ENCODE measurements around the gene CFB.

The CFB gene

DNA sequence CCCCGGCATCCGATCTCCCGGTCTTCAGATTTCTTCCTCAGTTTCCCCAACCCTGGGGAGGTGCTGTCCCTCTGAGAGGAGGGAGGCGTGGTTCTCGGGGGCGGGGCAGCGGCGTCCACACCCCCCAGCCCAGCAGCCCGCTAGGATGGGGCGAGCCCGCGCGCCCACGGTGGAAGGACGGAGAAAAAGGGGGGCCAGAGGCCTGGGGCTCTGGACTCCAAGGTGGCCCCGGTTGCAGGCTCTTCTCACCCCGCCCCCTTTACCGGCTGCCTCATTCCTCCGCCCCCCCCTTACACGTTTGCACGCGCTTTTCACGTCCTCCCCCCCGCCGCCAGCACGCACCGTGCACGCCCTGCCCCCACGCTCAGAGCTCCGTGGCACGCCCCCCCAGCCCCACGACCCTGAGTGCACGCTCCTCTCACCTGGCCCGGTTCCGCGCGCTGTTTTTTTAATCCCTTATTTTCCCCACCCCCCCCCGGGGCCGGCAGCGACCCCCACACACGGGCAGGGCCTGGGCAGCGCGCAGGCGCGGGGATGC is 44.4 kb upstream of the CFB start:
- TF ChIP-seq FOXP2 (optimal IDR thresholded peaks at IDR 0.05; ENCODE audit: borderline replicate concordance, extremely low read depth, extremely low read length, insufficient read depth) (no peak), SIN3A (IDR thresholded peaks at IDR 0.05; ENCODE audit: borderline replicate concordance, insufficient read depth, low read length) (peak; percentile 44; the same call in 1 of the 2 replicates)

DNA sequence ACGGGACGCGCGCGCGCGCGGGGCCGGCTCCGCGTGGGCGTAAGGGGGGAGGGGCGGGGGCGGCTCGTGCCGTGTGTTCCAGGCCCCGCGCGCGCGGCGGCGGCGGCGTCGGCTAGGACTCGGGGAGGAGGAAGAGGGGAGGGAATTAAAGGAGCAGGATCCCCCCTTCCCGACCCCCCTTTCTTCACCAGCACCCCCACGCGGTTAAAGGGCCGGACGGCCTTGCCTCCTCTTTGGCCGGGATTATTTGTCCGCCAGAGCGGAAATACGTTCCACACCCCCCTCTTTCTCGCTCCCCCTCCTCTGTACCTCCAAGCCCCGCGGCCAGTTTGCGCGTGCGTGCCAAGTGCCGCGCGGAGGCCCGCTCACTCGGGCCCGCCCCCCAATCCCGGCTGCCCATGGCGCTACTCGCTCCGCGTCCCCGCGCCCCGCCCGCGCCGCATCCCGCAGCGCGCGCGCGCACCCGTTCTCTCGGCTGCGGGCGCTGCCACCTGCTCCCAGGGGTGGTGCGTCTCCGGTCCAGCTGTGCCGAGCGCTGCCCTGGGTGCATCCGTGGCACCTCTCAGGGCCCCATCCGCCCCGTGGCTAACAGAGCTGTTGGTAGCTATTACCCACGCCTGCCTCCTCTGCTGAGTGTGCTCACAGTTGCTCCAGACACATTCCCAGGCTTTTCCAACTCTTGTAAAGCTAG is 43.8 kb upstream of the CFB start, which contains the start of gene ZBTB12:
TSS of gene ZBTB12 (minus strand) at position 134 of the 691 bp plus-strand sequence. CDS start 781 bp downstream, outside the sequence.
- TF ChIP-seq FOXP2 (optimal IDR thresholded peaks at IDR 0.05; ENCODE audit: borderline replicate concordance, extremely low read depth, extremely low read length, insufficient read depth) (peak; percentile 71), SIN3A (IDR thresholded peaks at IDR 0.05; ENCODE audit: borderline replicate concordance, insufficient read depth, low read length) (peak; percentile 34; the same call in 1 of the 2 replicates), POLR2AphosphoS5 (IDR thresholded peaks at IDR 0.05; ENCODE audit: low read depth, low read length) (peak; percentile 53; the same call in 1 of the 2 replicates), TAF1 (IDR thresholded peaks at IDR 0.05; ENCODE audit: borderline replicate concordance, insufficient read depth, low read length) (0 out of 2 replicates have a peak, but pooled peaks have one; percentile 49)
- TF ChIP-seq, protein P1, sequence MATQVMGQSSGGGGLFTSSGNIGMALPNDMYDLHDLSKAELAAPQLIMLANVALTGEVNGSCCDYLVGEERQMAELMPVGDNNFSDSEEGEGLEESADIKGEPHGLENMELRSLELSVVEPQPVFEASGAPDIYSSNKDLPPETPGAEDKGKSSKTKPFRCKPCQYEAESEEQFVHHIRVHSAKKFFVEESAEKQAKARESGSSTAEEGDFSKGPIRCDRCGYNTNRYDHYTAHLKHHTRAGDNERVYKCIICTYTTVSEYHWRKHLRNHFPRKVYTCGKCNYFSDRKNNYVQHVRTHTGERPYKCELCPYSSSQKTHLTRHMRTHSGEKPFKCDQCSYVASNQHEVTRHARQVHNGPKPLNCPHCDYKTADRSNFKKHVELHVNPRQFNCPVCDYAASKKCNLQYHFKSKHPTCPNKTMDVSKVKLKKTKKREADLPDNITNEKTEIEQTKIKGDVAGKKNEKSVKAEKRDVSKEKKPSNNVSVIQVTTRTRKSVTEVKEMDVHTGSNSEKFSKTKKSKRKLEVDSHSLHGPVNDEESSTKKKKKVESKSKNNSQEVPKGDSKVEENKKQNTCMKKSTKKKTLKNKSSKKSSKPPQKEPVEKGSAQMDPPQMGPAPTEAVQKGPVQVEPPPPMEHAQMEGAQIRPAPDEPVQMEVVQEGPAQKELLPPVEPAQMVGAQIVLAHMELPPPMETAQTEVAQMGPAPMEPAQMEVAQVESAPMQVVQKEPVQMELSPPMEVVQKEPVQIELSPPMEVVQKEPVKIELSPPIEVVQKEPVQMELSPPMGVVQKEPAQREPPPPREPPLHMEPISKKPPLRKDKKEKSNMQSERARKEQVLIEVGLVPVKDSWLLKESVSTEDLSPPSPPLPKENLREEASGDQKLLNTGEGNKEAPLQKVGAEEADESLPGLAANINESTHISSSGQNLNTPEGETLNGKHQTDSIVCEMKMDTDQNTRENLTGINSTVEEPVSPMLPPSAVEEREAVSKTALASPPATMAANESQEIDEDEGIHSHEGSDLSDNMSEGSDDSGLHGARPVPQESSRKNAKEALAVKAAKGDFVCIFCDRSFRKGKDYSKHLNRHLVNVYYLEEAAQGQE (IDR thresholded peaks at IDR 0.05; ENCODE audit: insufficient read depth in 1 of 2, low read depth in 2 of 2, low read length in 2 of 2), result 0 out of 4 replicates have a peak, but pooled peaks have one; percentile 3 to 32

DNA sequence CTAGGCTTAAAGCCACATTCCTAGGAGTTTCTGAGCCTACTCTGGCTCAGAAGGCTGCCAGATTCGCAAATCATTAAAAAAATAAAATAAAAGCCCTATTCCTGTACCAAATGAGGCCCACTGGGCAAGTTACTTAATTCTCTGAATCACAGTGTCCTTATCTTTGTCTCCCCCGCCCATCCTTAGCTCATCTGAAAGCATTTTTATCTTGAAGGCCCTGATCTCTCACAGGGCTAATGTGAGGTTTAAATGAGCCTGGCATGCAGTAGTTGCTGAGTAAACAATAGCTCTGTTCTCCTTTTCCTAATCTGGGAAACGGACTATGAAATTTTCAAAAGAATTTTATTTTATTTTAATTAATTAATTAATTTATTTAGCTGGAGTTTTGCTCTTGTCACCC is 41.9 kb upstream of the CFB start:
- TF ChIP-seq, protein P1 (IDR thresholded peaks at IDR 0.05; ENCODE audit: insufficient read depth in 1 of 2, low read depth in 2 of 2, low read length in 2 of 2), result no peak
- TF ChIP-seq SIN3A (IDR thresholded peaks at IDR 0.05; ENCODE audit: borderline replicate concordance, insufficient read depth, low read length) (no peak), TAF1 (IDR thresholded peaks at IDR 0.05; ENCODE audit: borderline replicate concordance, insufficient read depth, low read length) (no peak), FOXP2 (optimal IDR thresholded peaks at IDR 0.05; ENCODE audit: borderline replicate concordance, extremely low read depth, extremely low read length, insufficient read depth) (no peak), POLR2AphosphoS5 (IDR thresholded peaks at IDR 0.05; ENCODE audit: low read depth, low read length) (no peak)

DNA sequence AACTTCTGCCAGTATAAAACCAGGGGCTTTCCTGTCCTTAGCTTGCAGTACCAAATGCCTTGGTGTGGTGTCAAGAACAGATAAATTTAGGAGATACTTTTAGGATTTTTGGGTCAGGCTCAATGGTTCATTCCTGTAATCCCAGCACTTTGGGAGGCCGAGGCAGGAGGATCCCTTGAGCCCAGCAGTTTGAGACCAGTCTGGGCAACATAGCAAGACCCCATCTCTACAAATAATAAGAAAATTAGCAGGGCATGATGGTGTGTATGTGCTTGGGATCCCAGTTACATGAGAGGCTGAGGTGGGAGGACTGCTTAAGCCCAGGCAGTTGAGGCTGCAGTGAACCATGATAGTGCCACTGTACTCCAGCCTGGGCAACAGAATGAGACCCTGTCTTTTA is 40.9 kb upstream of the CFB start:
- TF ChIP-seq, protein P1 (IDR thresholded peaks at IDR 0.05; ENCODE audit: insufficient read depth in 1 of 2, low read depth in 2 of 2, low read length in 2 of 2), result no peak

DNA sequence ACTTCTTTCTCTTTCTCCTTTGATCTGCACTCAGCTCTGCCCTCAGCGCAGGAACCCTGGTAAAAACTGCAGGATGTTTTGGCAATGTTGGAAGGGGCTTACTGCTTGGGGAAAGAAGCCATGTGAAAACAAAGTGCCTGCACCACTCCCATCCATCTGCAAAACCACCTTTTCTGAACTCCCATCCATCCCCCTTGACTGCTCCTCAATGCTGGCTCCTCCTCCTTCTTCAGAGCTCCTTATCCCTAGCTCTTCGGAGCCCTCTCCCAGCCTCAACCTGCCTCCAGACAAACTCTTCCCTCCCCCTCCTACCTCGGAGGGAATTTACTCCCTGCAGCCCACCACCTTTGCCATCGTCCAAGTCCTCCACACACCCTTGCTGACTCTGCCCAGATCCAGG is 39.8 kb upstream of the CFB start:
- TF ChIP-seq FOXP2 (optimal IDR thresholded peaks at IDR 0.05; ENCODE audit: borderline replicate concordance, extremely low read depth, extremely low read length, insufficient read depth), result no peak
- TF ChIP-seq, protein P1 (IDR thresholded peaks at IDR 0.05; ENCODE audit: insufficient read depth in 1 of 2, low read depth in 2 of 2, low read length in 2 of 2), result no peak
- TF ChIP-seq POLR2AphosphoS5 (IDR thresholded peaks at IDR 0.05; ENCODE audit: low read depth, low read length), result no peak
- TF ChIP-seq TAF1 (IDR thresholded peaks at IDR 0.05; ENCODE audit: borderline replicate concordance, insufficient read depth, low read length), result no peak
- TF ChIP-seq SIN3A (IDR thresholded peaks at IDR 0.05; ENCODE audit: borderline replicate concordance, insufficient read depth, low read length), result no peak
